WI38 (cell line): ENCODE results near the gene KL.

Source experiments
- H3K4me3 ChIP-seq: 2 replicates; pipeline ENCODE4 v1.5.1; 2011; ENCODE audit warnings: low read depth, mild to moderate bottlenecking, control low read depth, low read length
- TF ChIP-seq, protein P1 (sequence below): IDR thresholded peaks from 2 replicates; pipeline ENCODE4 v1.5.1; 2012; ENCODE audit warnings: low read depth, mild to moderate bottlenecking, control low read depth, low read length

KL gene

DNA sequence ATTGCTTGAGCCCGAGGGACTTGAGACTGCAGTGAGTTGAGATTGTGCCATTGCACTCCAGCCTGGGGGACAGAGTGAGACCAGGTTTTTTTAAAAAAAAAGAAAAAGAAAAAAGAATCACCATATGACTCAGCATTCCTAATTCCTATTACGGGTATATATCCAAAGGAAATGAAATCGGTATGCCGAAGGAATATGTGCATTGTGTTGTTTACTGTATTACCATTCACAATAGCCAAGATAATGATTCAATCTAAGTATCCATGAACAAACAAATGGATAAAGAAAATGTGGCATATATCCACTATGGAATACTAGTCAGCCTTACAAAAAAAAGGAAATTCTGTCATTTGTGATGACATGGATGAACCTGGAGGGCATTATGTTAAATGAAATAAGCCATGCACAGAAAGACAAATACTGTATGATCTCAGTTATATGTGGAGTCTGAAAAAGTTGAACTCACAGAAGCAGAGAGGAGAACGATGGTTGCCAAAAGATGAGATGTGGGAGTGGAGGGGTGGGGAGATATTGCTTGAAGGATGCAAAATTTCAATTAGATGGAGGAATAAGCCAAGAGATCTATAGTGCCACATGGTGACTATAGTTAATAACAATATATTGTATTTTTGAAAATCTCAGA, 4.3 kb upstream of the KL start:
- TF ChIP-seq, protein P1, sequence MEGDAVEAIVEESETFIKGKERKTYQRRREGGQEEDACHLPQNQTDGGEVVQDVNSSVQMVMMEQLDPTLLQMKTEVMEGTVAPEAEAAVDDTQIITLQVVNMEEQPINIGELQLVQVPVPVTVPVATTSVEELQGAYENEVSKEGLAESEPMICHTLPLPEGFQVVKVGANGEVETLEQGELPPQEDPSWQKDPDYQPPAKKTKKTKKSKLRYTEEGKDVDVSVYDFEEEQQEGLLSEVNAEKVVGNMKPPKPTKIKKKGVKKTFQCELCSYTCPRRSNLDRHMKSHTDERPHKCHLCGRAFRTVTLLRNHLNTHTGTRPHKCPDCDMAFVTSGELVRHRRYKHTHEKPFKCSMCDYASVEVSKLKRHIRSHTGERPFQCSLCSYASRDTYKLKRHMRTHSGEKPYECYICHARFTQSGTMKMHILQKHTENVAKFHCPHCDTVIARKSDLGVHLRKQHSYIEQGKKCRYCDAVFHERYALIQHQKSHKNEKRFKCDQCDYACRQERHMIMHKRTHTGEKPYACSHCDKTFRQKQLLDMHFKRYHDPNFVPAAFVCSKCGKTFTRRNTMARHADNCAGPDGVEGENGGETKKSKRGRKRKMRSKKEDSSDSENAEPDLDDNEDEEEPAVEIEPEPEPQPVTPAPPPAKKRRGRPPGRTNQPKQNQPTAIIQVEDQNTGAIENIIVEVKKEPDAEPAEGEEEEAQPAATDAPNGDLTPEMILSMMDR: no peak
- H3K4me3 ChIP-seq: no peak overlapping the region

DNA sequence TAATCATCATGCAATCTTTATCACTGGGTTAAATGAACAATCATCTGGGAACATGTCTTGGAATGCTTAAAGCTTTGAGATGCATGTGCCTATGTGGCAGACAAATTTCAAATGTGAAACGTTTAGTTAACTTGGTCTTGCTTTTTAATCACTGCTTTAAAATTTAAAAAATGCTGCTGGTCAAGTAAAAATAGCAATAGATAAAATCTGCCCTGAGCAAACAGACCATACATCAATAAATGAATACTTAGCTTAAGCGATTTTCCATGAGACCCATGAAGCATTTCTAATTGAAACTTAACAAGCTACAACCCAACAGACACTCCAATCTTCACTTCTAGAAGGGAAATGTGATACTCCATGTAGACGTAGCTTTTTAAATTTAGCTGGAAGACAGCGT, 1.9 kb upstream of the KL start:
- TF ChIP-seq, protein P1: no peak
- H3K4me3 ChIP-seq: no peak overlapping the region

DNA sequence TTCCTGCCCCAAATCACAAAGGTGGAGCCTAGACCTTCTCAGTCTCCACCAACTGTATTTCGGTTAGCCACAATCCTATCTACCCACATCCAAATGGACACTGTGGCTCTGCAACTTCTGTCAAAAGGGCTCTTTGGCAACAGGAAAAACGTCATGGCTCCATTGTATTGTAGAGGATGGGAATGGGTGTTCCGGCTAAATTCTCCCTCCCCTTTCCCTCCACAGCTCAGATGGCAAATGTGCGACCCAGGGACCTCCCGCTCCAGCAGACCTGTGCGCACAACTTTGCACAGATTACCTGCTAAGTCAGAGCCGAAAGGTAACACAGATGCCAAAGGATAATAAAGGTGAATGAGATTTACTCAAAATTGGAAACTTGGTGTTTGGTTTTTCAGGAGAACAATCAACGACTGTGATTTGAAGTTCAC, 968 bp upstream of the KL start:
- TF ChIP-seq, protein P1: no peak
- H3K4me3 ChIP-seq: no peak overlapping the region

DNA sequence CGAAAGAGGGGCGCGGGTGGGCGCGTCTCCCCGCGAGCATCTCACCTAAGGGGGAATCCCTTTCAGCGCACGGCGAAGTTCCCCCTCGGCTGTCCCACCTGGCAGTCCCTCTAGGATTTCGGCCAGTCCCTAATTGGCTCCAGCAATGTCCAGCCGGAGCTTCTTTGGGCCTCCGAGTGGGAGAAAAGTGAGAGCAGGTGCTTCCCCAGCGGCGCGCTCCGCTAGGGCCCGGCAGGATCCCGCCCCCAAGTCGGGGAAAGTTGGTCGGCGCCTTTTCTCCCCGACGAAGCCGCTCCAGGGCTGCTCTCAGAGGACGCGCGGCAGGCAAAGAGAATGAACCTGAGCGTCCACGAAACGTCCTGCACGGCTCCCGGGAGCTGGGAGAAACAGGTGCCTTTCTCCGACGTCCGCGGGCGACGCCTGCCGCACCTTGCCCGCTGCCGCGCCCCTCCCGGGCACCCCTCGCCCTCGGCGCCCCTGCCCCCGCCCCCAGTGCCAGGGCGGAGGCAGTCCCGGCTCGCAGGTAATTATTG, 366 bp upstream of the KL start:
- no peak overlapping the region for H3K4me3 ChIP-seq
- TF ChIP-seq, protein P1: no peak

DNA sequence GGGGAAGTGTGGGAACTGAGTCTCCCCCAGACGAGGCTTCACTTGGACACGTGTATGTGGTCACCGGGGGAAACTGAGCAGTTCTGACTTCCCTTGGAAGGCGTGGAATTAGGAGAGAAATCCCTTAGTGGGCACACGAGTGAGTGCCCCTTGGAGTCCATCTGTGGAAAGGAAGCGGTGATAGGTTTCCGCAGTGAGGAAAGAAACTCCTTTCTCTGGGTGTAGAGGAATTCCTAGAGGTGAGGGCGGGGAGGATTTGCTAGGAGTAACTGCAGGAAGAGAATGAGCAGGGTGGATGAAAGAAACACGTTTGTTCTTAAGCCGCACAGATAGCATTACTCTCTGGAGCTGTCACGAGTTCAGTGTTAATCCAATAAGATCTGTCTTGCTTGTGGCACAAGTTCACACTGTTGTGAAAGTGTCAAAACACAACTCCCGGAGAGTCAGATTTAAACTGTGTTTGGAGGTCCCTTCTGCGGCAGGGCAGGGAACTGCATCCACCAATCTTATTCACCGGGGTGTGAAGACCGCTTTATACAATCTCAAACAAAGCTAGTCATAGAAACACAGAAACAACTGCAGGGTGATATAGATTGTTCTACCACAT, 1.2 kb downstream of the KL start:
- TF ChIP-seq, protein P1: no peak
- no peak overlapping the region for H3K4me3 ChIP-seq

DNA sequence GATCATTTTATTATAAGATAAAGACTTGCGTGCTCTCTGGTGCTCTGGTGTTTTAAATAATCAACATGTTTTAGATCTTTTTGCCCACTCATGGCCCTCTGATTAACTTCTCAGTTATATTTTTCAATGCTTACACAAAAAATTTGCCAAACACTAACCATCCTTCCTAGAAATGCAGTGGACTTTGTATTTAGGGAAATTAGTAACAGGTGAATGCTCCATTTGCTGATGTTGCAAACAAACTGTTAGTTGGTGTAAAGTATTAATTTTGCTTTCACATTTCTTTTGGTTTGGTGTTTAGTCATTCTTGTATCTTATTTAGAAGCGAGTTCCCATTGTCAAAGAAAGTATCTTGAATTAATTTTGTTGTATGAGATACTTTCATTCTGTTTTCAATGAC, 2.7 kb downstream of the KL start:
- no peak overlapping the region for H3K4me3 ChIP-seq
- TF ChIP-seq, protein P1: no peak

DNA sequence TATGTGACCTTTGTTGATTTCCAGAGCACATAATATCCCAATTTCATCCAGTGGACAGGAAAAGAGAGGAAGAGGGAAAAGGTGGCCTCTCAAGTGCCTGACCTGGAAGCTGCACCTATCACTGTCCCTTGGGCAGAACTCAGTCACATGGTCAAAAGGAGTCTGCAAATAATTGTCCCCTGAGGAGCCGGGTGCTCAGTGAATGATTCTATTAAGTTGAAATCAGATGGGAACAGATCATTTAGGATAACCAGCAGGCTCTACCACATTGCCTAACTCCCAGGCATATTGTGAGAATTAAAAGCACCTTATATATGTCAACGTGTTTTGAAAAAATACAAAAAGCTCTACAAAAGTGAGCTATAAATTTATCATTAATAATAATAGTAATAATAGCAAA, 6.8 kb downstream of the KL start:
- TF ChIP-seq, protein P1: no peak
- no peak overlapping the region for H3K4me3 ChIP-seq
